HG03139 (cell line): Measurements from ENCODE around the gene TEP1.
A peak's percentile ranks its signal among the peaks of the same experiment; 100 is the strongest.
"Not testable (repeated sequence)": the region's sequence is repeated elsewhere in the genome, so short reads cannot be mapped to it uniquely, and the experiment has no call there.

Experiments used
- ATAC-seq: cut with Tn5 transposase; IDR thresholded peaks from one replicate; pipeline ENCODE4 v1.9.1; 2021; ENCODE audit not compliant: unreplicated experiment

The TEP1 gene

DNA sequence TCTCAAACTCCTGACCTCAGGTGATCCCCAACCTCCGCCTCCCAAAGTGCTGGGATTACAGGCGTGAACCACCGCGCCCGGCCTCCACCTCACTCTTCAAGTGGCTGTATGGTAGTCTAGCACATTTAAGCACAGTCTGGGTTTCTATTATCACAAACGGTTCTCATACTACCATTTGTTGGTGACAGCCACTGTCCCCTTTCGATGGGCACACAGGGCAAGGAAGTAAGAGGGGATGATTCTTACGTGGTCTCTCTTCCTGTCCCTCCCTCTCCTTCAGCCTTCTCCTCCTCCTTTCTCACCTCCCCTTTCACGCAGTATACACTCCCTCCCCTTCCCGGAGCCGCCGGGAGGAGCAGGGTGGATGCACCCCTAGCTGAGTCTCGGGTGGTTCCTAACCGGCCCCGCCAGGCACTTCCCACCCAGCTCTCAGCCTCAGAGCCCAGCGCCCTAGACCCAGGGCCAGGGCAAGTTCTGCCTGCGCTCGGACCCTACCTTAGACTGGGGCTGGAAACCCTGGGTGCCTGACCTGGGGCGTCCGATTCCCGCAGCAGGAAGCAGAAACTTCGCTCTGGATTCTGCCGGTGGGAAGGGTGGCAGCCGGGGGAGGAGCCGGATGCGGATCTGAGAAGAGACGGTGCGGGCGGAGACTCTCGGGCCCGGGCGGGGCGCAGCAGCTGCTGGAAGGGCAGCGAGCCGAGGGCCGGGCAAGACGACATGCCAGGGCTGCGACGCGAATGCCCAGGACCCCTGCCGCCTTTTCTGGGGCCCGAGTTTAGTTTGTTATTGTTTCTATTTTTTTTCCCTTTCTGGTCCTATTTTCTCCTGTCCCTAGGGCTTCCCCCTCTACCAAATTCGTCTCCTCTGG, at the start of gene TEP1:
TEP1 (minus strand) TSS at position 626 of the 868 bp plus-strand sequence. CDS start 5,062 bp downstream, outside the sequence.
- peak; percentile 68 for ATAC-seq

DNA sequence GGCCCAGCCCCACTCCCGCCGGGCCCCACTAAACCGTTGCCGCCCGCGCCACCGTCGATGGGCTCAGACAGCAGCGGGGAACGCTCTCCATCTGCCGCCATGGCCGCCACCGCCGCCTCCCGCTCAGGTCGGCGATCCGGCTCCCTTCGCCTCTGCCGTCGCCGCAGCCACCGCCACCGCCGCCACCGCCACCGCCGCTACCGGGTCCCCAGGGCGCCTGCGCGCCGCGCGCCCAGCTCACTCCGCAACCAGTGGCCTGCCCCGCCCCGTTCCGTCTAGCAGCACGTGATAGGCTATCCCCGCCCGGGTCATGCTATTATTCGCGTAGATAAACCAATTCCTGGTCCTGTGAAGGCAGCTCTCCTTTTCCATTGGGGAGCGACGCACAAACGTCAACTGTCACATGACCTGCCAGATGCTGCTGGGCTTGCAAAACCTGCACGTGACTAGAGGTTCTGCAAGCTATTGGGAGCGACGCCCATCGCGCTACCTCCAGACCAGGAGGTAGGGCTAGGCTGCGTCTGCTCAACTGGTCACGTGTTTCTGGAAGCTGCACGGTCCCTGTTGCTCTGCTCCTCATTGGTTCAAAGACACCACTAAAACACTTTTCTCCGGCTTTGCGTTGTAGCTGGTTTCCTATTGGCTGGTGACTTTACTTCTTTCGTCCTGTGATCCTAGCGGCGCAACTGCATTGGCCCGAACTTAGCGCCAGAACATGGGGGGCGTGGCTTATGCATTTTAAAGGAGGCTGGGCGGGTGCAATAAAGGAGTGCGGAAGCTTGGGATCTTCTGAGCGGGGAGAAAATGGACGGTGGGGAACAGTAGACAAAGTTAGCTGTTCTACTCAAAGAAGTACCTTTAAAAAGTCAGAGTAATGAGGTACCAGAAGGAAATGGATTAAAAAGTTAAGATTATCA, 48.2 kb upstream of the TEP1 start, which contains the start of gene PIP4P1:
PIP4P1 (minus strand) TSS at position 210 of the 917 bp plus-strand sequence; CDS start at position 101, 109 bp downstream.
- ATAC-seq = peak; percentile 87

DNA sequence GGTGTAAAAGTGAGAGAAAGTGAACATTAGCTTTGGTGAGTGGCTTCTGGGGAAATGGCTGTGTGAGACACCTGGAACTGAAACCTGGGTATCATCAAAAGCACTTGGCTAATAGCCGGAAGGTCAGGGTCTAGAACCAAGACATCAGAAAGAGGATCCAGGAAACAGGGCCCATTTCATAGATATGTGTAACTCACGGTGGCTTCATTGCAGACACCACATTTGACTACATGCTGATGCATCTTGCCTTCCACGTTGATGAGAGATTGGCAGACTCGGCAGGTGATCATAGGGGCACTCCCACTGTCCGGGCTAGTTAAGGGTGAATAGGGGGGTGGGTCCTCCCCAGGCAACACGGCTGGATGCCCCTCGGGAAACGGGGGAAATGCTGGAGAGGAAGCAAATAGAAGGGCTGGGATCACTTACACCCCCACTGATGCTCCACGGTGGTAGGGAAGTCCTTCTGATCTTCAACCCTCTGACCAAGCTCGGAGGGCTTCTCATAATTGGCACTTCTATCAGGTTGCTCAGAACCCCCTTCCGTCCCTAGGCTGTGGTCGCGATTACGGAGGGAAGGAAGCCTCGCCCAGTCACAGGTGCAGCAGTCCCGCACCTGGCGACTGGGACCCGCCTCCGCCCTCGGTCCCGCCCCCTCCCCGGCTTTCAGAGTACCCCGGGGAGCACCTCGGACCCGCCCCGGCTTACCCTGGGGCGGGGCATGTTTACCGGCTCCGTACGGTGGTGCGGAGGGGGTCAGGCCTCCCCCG, 47.3 kb upstream of the TEP1 start:
- ATAC-seq = peak; percentile 7

- no peak for ATAC-seq
Observed at GRCh38 chr14:20458031-20458789, 44.9 kb upstream of the TEP1 start.

DNA sequence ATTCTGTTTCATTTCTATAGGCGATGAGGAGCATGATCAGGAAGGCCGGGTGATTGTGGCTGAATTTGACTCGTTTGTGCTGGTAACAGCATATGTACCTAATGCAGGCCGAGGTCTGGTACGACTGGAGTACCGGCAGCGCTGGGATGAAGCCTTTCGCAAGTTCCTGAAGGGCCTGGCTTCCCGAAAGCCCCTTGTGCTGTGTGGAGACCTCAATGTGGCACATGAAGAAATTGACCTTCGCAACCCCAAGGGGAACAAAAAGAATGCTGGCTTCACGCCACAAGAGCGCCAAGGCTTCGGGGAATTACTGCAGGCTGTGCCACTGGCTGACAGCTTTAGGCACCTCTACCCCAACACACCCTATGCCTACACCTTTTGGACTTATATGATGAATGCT, 43.7 kb upstream of the TEP1 start:
- ATAC-seq = no peak

GRCh38 chr14:20455355-20456300, 42.3 kb upstream of the TEP1 start:
- peak; percentile 34 for ATAC-seq

- ATAC-seq = peak; percentile 79
Observed at GRCh38 chr14:20454516-20455354, 41.4 kb upstream of the TEP1 start, which contains the start of the genes APEX1 and OSGEP. APEX1 (plus strand) TSS chr14:20455226; CDS start chr14:20455646, 420 bp downstream. OSGEP (minus strand) TSS chr14:20454812; CDS start chr14:20454683, 129 bp downstream.

DNA sequence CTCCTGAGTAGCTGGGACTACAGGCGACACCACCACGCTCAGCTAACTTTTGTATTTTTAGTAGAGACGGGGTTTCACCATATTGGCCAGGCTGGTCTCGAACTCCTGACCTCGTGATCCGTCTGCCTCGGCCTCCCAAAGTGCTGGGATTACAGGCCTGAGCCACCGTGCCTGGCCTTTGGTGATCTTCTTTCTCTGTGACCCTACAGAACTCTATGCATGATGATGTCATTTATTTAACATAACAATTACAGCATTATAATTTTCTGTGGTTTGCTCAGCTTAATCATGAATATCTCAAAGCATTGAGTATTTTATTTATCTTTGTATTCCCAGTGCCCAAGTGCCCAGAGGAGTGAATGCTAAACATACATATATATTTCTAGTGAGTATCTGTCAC, 39.5 kb upstream of the TEP1 start:
- ATAC-seq = not testable (repeated sequence)

- ATAC-seq = no peak
Observed at GRCh38 chr14:20446889-20447288, 33.6 kb upstream of the TEP1 start.

DNA sequence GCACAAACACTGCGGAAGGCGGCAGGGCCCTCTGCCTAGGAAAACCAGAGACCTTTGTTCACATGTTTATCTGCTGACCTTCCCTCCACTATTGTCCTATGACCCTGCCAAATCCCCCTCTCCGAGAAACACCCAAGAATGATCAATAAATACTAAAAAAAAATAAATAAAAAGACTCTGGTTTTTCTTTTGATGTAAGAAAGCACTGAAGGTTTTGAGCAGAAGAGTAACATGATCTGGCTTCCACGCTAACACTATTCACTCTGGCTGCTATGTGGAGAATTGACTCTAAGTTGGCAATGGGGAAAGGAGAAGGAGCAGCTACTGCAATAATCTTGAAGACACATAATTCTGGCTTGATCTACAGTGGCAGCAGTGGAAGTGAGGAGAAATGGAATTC, 30.3 kb upstream of the TEP1 start:
- not testable (repeated sequence) for ATAC-seq

- no peak for ATAC-seq
Observed at GRCh38 chr14:20441461-20441860, 28.2 kb upstream of the TEP1 start.

DNA sequence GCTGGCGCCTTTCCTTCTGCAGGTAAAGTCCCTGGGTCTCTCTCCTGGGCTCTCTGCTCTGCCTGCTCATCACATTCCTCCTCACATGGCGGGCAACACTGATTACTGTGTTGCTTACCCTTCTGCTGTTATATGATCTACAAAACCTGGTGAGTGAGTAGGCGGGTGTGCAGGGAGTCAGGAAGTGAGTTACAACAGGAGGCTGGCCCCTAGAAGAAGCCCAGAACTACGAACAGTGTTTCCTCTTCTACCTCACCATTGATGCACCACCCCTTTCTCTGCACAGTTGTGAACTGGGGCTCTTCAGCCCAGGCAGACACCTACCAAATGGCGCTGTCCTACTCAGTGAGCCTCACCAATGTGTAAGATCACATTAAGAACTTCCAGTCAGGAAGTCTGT, 27.6 kb upstream of the TEP1 start:
- ATAC-seq = peak; percentile 76

- ATAC-seq = no peak
Observed at GRCh38 chr14:20440465-20440864, 27.2 kb upstream of the TEP1 start.

DNA sequence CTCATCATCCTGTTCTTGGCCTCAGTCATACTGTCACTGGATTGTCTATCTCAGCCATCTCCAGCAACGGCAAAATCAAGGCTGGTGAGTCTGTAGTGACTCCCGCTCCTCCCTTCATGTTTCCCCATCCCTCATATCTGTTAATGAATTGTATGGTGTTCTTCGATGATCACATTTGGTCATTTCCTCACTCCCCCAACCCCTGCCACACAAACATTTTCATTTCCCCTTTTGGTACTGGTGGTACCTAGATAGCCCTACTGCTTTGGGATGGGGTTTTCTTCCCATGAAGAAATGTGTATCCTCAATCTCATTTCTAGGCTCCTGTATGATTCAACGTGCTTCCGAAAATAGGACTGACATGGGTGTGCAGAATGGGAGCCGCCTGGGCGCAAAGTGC, 25.4 kb upstream of the TEP1 start:
- ATAC-seq = no peak

DNA sequence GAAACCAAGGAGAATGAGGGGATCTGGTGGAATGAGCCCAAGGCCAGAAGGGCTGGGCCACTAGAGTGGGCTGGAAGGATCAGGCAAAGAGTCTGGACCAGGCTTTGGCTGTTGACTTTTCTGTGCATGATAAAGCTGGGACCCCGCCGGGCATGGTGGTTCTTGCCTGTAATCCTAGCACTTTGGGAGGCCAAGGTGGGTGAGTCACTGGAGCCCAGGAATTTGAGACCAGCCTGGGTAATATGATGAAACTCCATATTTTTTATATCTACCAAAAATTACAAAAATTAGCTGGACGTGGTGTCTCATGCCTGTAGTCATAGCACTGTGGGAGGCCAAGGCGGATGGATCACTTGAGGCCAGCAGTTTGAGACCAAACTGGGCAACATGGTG, 23.1 kb upstream of the TEP1 start:
- ATAC-seq = no peak

DNA sequence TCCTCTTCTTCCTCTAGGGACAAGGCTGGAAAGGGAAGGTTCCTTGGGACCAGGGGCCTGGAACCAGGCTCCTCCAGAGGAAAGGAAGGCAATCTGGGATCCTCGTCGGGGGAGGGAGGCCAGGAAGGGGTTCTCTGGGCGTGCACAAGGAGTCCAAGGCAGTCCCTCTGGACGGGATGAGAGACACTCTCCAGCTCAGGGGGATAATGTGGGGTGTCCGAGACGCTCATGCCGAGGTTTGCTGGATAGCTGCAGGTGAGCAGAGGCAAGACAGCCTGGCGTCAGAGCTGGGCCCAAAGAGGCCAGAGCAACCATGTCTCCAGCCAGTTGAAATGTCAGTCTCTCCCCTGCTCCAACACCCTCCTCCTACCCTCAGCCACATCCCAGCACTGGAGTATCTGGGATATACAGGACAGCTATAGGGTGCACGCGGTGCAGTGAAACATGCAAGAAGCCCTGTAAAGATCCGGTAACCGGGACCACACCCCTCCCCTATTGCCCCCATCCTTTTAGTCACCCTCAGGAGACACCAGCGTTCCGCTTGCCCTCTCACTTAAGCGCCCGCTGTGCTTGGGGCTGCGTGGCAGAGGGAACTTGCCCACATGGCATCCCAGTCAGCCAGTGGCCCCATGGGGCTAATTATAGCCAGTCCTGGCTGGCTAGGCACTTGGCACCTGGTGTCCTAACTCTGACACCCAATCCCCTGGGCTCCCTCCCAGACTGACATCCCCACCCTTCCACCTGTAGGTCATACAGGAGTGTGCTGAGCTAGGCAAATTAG, 22.5 kb upstream of the TEP1 start, which contains the start of gene KLHL33:
KLHL33 (minus strand) TSS at position 585 of the 781 bp plus-strand sequence; CDS start at position 230, 355 bp downstream.
- no peak for ATAC-seq
